ENCODE measurements around the gene TKTL1.

TKTL1 gene

GRCh38 chrX:154376774-154377173 is 81.2 kb downstream of the TKTL1 start:
- Histone ChIP-seq H3K9ac (ENCODE audit: low read length) (no peak overlapping the region), H3K4me2 (ENCODE audit: low read length) (no peak overlapping the region)

GRCh38 chrX:154378059-154378798 is 82.6 kb downstream of the TKTL1 start:
- no peak for TF ChIP-seq EZH2phosphoT487 (IDR thresholded peaks at IDR 0.05; ENCODE audit: low read depth)
- no peak for TF ChIP-seq CTCF (IDR thresholded peaks at IDR 0.05; ENCODE audit: low read depth, low read length)
- peaks cover 18% of the 10 kb centered on the region for H3K79me2 ChIP-seq (ENCODE audit: low read length)
- H2AFZ ChIP-seq (ENCODE audit: low read depth, low read length), result no peak overlapping the region
- H3K27ac ChIP-seq (ENCODE audit: low read length), result peak overlapping the region; percentile 84
- H3K9me3 ChIP-seq (ENCODE audit: insufficient read depth, low read length), result no peaks in the 10 kb centered on the region
- peak overlapping the region; percentile 91 for H3K4me2 ChIP-seq (ENCODE audit: low read length)
- H3K4me1 ChIP-seq (ENCODE audit: low read length), result peaks cover 28% of the 10 kb centered on the region
- no peaks in the 10 kb centered on the region for H3K27me3 ChIP-seq (ENCODE audit: low read depth, low read length)
- no peaks in the 10 kb centered on the region for H4K20me1 ChIP-seq (ENCODE audit: insufficient read depth, low read length)
- H3K36me3 ChIP-seq (replicated peaks; ENCODE audit: low read depth, low read length), result peaks cover 13% of the 10 kb centered on the region
- H3K9ac ChIP-seq (ENCODE audit: low read length), result peak overlapping the region; percentile 93
- H3K4me3 ChIP-seq (ENCODE audit: low read length), result peak overlapping the region; percentile 80

More at GRCh38 chrX:154376774-154377173, 81.2 kb downstream of the TKTL1 start:
- Histone ChIP-seq H3K27me3 (ENCODE audit: low read depth, low read length) (no peaks in the 10 kb centered on the region), H3K9me3 (ENCODE audit: insufficient read depth, low read length) (no peaks in the 10 kb centered on the region), H3K27ac (ENCODE audit: low read length) (no peak overlapping the region), H3K4me3 (ENCODE audit: low read length) (no peak overlapping the region), H3K4me1 (ENCODE audit: low read length) (peaks cover 42% of the 10 kb centered on the region), H3K79me2 (ENCODE audit: low read length) (peaks cover 18% of the 10 kb centered on the region), H2AFZ (ENCODE audit: low read depth, low read length) (no peak overlapping the region), H3K36me3 (replicated peaks; ENCODE audit: low read depth, low read length) (peaks cover 13% of the 10 kb centered on the region), H4K20me1 (ENCODE audit: insufficient read depth, low read length) (no peaks in the 10 kb centered on the region)
- TF ChIP-seq EZH2phosphoT487 (IDR thresholded peaks at IDR 0.05; ENCODE audit: low read depth) (no peak), CTCF (IDR thresholded peaks at IDR 0.05; ENCODE audit: low read depth, low read length) (no peak)

GRCh38 chrX:154378799-154379568 is 83.4 kb downstream of the TKTL1 start, which contains the start of gene EMD:
TSS of gene EMD (plus strand) at chrX:154379295. CDS start at chrX:154379485, 190 bp downstream.
- Histone ChIP-seq H3K27ac (ENCODE audit: low read length) (peak within 1 kb of the TSS; percentile 84), H3K9ac (ENCODE audit: low read length) (peak within 1 kb of the TSS; percentile 100), H3K4me3 (ENCODE audit: low read length) (peak within 1 kb of the TSS; percentile 100), H2AFZ (ENCODE audit: low read depth, low read length) (no peak within 1 kb of the TSS), H4K20me1 (ENCODE audit: insufficient read depth, low read length) (no peaks in the 10 kb centered on the region), H3K4me2 (ENCODE audit: low read length) (peak within 1 kb of the TSS; percentile 91), H3K4me1 (ENCODE audit: low read length) (peaks cover 23% of the 10 kb centered on the region), H3K36me3 (replicated peaks; ENCODE audit: low read depth, low read length) (peaks cover 13% of the 10 kb centered on the region), H3K9me3 (ENCODE audit: insufficient read depth, low read length) (no peaks in the 10 kb centered on the region), H3K27me3 (ENCODE audit: low read depth, low read length) (no peaks in the 10 kb centered on the region), H3K79me2 (ENCODE audit: low read length) (peaks cover 18% of the 10 kb centered on the region)
- TF ChIP-seq CTCF (IDR thresholded peaks at IDR 0.05; ENCODE audit: low read depth, low read length) (no peak), EZH2phosphoT487 (IDR thresholded peaks at IDR 0.05; ENCODE audit: low read depth) (no peak)

GRCh38 chrX:154379569-154379951 is 84.0 kb downstream of the TKTL1 start:
- H3K4me3 ChIP-seq (ENCODE audit: low read length), result peak overlapping the region; percentile 100
- no peaks in the 10 kb centered on the region for H3K9me3 ChIP-seq (ENCODE audit: insufficient read depth, low read length)
- H3K9ac ChIP-seq (ENCODE audit: low read length), result peak overlapping the region; percentile 100
- H3K27me3 ChIP-seq (ENCODE audit: low read depth, low read length), result no peaks in the 10 kb centered on the region
- peaks cover 13% of the 10 kb centered on the region for H3K36me3 ChIP-seq (replicated peaks; ENCODE audit: low read depth, low read length)
- TF ChIP-seq EZH2phosphoT487 (IDR thresholded peaks at IDR 0.05; ENCODE audit: low read depth) (no peak), CTCF (IDR thresholded peaks at IDR 0.05; ENCODE audit: low read depth, low read length) (no peak)
- H3K27ac ChIP-seq (ENCODE audit: low read length), result peak overlapping the region; percentile 76
- peaks cover 25% of the 10 kb centered on the region for H3K4me1 ChIP-seq (ENCODE audit: low read length)
- no peaks in the 10 kb centered on the region for H4K20me1 ChIP-seq (ENCODE audit: insufficient read depth, low read length)
- peak overlapping the region; percentile 82 for H3K4me2 ChIP-seq (ENCODE audit: low read length)
- H2AFZ ChIP-seq (ENCODE audit: low read depth, low read length), result no peak overlapping the region
- H3K79me2 ChIP-seq (ENCODE audit: low read length), result peaks cover 18% of the 10 kb centered on the region

All from OCI-LY3 (cell line).